GM10266 (cell line): ENCODE results near the gene CEACAM18.
"Not testable (repeated sequence)": the region's sequence is repeated elsewhere in the genome, so short reads cannot be mapped to it uniquely, and the experiment has no call there.

Source experiments
- DNase-seq: peaks from one replicate; pipeline ENCODE4 v3.0.0; 2012; ENCODE audit errors: extremely low spot score
- TF ChIP-seq, protein P1 (sequence below): IDR thresholded peaks from 2 replicates; pipeline ENCODE4 v1.5.1; 2012; ENCODE audit warnings: mild to moderate bottlenecking, low read depth; ENCODE audit not compliant: control insufficient read depth, insufficient read depth; ENCODE audit errors: missing control alignments

Gene CEACAM18

GRCh38 chr19:51440846-51441409 lies 37.4 kb upstream of the CEACAM18 start:
- no peak for DNase-seq
- TF ChIP-seq, protein P1, sequence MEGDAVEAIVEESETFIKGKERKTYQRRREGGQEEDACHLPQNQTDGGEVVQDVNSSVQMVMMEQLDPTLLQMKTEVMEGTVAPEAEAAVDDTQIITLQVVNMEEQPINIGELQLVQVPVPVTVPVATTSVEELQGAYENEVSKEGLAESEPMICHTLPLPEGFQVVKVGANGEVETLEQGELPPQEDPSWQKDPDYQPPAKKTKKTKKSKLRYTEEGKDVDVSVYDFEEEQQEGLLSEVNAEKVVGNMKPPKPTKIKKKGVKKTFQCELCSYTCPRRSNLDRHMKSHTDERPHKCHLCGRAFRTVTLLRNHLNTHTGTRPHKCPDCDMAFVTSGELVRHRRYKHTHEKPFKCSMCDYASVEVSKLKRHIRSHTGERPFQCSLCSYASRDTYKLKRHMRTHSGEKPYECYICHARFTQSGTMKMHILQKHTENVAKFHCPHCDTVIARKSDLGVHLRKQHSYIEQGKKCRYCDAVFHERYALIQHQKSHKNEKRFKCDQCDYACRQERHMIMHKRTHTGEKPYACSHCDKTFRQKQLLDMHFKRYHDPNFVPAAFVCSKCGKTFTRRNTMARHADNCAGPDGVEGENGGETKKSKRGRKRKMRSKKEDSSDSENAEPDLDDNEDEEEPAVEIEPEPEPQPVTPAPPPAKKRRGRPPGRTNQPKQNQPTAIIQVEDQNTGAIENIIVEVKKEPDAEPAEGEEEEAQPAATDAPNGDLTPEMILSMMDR: no peak

GRCh38 chr19:51441410-51442390 lies 36.6 kb upstream of the CEACAM18 start:
- peak; percentile 63 for DNase-seq
- TF ChIP-seq, protein P1: no peak

- not testable (repeated sequence) for DNase-seq
These were observed 30.8 kb upstream of the CEACAM18 start for GRCh38 chr19:51447510-51447909.

DNA sequence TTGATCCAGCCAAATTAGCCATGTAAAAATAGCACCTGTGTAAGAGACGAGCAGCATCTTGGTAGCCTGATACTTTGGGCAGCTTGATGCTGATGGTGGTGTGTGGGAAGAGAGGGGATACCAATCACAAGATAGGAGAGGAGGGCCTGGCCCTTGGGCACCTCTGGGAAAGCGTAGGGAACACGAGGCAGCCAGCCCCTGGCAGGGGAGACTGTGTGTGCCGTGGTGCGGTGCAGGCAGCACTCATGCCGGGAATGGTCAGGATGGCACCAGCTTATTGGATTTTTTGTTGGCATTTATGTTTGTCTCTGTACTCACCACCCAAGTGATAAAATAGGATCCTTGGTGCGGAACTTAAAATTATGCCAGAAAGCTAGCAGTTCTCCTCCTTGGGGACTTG lies 30.3 kb upstream of the CEACAM18 start:
- DNase-seq: no peak
- TF ChIP-seq, protein P1: no peak

DNA sequence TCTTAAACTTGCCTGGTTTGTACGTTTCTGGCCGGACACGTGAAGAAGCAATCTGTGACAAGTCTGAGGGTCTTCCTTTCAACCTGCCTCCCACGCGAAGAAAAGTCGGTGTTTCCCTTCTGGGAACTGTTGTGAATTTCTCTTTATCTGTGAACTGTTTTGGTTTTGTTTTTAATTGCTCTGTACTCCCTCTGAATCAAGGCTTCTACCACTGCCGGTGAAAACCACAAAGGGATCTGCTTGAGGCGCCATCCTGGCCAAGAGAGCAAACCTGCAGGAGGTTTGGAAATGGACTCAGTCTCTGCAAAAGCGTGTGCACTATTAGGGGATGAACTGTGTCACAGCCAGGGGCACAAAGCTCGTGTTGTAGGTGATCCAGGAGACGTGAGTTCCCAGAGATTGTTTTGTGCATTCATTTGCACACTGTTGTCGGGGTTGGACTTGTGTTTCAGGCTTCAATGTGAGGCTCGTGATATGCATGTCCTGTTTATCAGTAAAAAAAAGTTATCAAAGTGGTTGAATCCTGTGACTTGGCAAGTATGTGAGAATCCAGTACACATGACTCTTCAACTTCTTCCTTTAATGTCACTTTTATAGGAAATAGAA lies 29.8 kb upstream of the CEACAM18 start:
- DNase-seq: no peak
- TF ChIP-seq, protein P1: no peak

DNA sequence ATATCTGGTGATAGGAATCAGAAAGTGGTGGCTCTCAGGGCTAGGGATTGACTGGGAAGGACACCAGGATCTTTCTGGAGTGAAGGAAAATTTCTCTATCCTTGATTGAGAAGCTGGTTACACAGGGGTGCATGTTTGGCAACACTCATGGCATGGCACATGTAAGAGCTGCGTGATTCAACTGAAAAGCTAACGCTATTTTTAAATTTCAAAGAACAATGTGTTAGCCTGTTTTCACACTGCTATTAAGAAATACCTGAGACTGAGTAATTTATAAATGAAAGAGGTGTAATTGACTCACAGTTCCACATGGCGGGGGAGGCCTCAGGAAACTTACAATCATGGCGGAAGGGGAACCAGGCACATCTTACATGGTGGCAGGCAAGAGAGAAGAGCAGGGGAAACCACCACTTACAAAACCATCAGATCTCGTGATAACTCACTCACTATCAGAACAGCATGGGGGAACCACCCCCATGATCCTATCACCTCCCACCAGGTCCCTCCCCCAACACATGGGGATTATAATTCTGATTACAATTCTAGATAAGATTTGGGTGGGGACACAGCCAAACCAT lies 27.5 kb upstream of the CEACAM18 start:
- TF ChIP-seq, protein P1: no peak

DNA sequence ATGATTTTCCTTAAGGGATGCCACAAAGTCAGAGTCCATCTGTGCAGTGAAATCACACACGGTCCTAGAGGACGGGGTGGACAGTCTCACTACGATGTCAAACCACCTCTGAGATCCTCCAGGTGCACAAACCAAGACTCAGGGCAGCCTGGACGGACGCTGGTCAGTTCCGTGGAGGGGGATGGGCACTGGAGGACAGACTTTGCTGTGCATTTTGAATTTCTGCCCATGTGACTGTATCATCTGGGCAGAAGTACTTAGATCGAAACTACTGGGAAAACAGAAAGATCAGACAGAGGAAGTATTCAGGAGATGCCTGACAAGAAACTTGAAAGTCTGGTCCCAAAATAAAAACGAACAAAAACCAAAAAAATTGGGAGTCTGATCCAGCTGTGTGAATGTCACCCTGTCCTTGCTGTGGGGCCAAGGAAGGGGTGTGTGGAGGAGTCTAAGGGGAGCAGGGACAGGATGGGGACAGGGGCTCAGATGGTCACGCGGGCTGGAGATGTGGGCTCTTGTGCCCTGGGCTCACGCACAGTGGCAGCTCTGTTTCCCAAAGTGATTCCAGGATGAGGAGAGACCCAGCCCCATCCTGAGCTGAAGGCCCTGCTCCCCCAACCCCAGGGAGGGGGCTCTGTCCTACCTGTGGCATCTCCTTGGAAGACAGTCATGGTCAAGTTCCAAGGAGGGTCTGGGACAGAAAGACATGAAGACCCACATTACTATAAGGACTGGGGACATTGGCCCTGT lies 21.6 kb upstream of the CEACAM18 start:
- no peak for DNase-seq
- TF ChIP-seq, protein P1: no peak

More for the DNA sequence above, 27.5 kb upstream of the CEACAM18 start:
- no peak for DNase-seq
